Activated naive CD8-positive, alpha-beta T cell treated with anti-CD3 and anti-CD28 coated beads, Interleukin-2, amount 50 U/mL, for 24 hours (primary cell): ENCODE results near the gene SMPD4.
"Not testable (repeated sequence)": the region's sequence is repeated elsewhere in the genome, so short reads cannot be mapped to it uniquely, and the experiment has no call there.

Experiments used
- ATAC-seq: fragments of 150-1000 bp; cut with Tn5 transposase; one replicate; pipeline ENCODE4 v1.10.0; 2021
- DNase-seq: peaks from one replicate; pipeline ENCODE4 v3.0.0; 2021
- H3K27ac Mint-ChIP-seq: one replicate; pipeline ENCODE4 v1.8.0; 2021; ENCODE audit warnings: mild to moderate bottlenecking, mixed read lengths
- H3K27me3 Mint-ChIP-seq: one replicate; pipeline ENCODE4 v1.8.0; 2021; ENCODE audit warnings: mixed read lengths
- H3K36me3 Mint-ChIP-seq: one replicate; pipeline ENCODE4 v1.8.0; 2021; ENCODE audit warnings: low read depth, mixed read lengths
- H3K4me1 Mint-ChIP-seq: one replicate; pipeline ENCODE4 v1.8.0; 2021; ENCODE audit warnings: mixed read lengths
- H3K4me3 Mint-ChIP-seq: one replicate; pipeline ENCODE4 v1.8.0; 2021; ENCODE audit warnings: mild to moderate bottlenecking, moderate library complexity, mixed read lengths
- H3K9me3 Mint-ChIP-seq: one replicate; pipeline ENCODE4 v1.8.0; 2021; ENCODE audit warnings: mixed read lengths

Gene SMPD4

GRCh38 chr2:130180404-130181324, 738 bp downstream of the SMPD4 start:
- H3K4me3 Mint-ChIP-seq: peak overlapping the region; percentile 93
- H3K4me1 Mint-ChIP-seq: peaks cover 23% of the 10 kb centered on the region
- ATAC-seq, H3K9me3 Mint-ChIP-seq, H3K27me3 Mint-ChIP-seq, DNase-seq: not testable (repeated sequence)
- H3K36me3 Mint-ChIP-seq: peaks cover 18% of the 10 kb centered on the region
- H3K27ac Mint-ChIP-seq: peak overlapping the region; percentile 92

DNA sequence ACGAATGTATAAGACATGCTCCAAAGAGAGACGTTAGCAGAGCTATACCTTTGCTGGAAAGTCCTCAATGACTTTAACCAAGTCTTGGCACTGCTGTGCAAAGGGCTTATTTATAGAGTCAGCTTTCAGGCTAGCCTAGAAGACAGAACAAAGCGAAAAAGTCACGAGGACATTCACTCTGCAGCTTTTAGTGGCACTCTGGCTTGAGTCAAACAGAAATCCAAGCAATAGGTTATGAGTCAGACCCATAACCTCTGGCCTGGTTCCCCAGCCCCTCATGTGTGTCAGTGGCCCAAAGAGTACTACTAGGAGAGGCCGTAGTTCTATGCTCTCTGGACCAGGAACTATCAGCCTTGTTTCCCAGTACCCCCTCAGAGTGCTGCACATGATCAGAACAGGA, 6.5 kb downstream of the SMPD4 start:
- not testable (repeated sequence) for H3K27me3 Mint-ChIP-seq, H3K9me3 Mint-ChIP-seq, H3K4me3 Mint-ChIP-seq, DNase-seq, H3K27ac Mint-ChIP-seq
- H3K36me3 Mint-ChIP-seq: peaks cover 34% of the 10 kb centered on the region
- H3K4me1 Mint-ChIP-seq: peaks cover 13% of the 10 kb centered on the region
- peak; percentile 52 for ATAC-seq

DNA sequence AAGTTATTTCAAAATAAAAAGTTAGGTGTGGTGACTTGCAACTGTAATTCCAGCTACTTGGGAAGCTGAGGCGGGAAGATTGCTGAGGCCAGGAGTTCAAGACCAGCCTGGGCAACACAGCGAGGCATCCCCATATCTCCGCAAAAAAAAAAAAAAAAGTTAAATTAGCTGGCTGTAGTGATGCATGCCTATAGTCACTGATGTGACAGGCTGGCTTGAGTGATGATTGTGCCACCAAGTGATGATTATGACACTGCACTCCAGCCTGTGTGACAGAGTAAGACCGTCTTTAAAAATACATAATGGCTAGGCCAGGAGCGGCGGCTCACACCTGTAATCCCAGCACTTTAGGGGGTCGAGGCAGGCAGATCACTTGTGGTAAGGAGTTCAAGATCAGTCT, 11.5 kb downstream of the SMPD4 start:
- H3K4me1 Mint-ChIP-seq: no peaks in the 10 kb centered on the region
- no peak overlapping the region for H3K27ac Mint-ChIP-seq
- H3K36me3 Mint-ChIP-seq: peaks cover 41% of the 10 kb centered on the region
- no peak for DNase-seq
- H3K27me3 Mint-ChIP-seq: no peaks in the 10 kb centered on the region
- no peak overlapping the region for H3K4me3 Mint-ChIP-seq
- peak; percentile 25 for ATAC-seq
- no peaks in the 10 kb centered on the region for H3K9me3 Mint-ChIP-seq

DNA sequence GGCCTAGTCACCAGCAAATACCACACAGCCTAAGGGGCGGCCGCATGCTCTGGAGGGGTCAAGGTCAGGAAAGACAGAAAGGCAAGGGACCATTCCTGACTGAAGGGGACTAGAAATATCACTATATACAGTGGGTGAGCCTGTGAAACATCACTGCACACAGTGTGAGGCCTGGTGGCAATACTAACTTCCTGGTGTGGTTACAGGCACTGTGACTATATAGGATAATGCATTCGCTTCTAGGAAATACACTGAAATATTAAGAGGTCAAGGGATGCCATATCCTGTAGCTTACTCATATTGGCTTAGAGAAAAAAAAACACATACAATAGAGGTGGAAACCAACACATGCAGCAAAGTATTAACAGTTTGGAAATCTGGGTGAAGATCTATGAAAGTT, 12.2 kb downstream of the SMPD4 start:
- not testable (repeated sequence) for DNase-seq, H3K4me1 Mint-ChIP-seq, H3K27me3 Mint-ChIP-seq, H3K9me3 Mint-ChIP-seq, H3K27ac Mint-ChIP-seq, H3K4me3 Mint-ChIP-seq
- peak; percentile 79 for ATAC-seq
- H3K36me3 Mint-ChIP-seq: peaks cover 45% of the 10 kb centered on the region

DNA sequence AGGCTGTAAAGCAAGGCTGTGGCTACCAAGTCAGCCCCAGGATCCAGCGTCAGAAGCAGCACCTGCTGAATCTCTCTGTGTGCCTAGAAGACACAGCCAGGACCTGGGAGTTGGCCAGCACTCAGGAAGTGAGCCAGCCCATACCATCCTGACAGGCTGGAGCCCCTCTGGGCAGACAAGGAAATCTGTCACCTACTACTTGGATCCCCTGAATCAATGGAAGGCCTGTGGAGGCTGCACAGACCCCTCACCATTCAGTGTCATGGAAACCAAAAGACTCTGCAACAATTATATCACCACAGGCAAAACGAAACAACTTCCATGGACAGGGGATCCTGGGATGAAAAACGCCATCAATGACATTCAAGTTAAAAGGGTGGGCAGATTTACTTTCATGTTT, 14.8 kb downstream of the SMPD4 start:
- not testable (repeated sequence) for H3K9me3 Mint-ChIP-seq, DNase-seq, ATAC-seq, H3K27ac Mint-ChIP-seq, H3K27me3 Mint-ChIP-seq, H3K4me3 Mint-ChIP-seq, H3K4me1 Mint-ChIP-seq
- peaks cover 41% of the 10 kb centered on the region for H3K36me3 Mint-ChIP-seq

GRCh38 chr2:130165293-130166016, 15.9 kb downstream of the SMPD4 start:
- no peak for ATAC-seq
- Mint-ChIP-seq H3K4me1 (no peaks in the 10 kb centered on the region), H3K27me3 (no peaks in the 10 kb centered on the region), H3K27ac (no peak overlapping the region), H3K36me3 (peaks cover 37% of the 10 kb centered on the region), H3K4me3 (no peak overlapping the region), H3K9me3 (no peaks in the 10 kb centered on the region)
- no peak for DNase-seq

- DNase-seq (no peak), ATAC-seq (no peak)
- no peaks in the 10 kb centered on the region for H3K9me3 Mint-ChIP-seq
- H3K4me3 Mint-ChIP-seq: no peak overlapping the region
- H3K27ac Mint-ChIP-seq: no peak overlapping the region
- H3K27me3 Mint-ChIP-seq: no peaks in the 10 kb centered on the region
- peaks cover 6% of the 10 kb centered on the region for H3K4me1 Mint-ChIP-seq
- peaks cover 32% of the 10 kb centered on the region for H3K36me3 Mint-ChIP-seq
Measured at GRCh38 chr2:130162968-130163367, 18.4 kb downstream of the SMPD4 start.

DNA sequence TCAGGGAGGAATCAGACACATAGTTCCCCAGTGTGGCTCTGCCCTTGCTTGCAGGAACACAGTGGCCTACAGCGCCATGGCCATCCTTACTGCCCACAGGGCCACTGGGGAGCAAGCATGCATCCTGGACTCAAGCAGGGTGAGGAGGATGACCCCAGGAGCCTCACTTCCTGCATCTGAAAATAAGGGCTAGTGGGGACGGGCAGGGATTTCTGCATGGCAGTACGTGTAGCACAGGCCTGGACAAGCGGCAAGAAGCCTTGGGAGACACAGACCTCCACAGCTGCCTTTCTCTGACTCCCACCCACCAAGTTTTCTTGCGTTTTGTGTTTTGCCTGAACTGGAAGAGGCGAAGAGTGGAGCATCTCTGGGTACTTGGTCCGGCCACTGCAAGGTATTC, 18.9 kb downstream of the SMPD4 start:
- DNase-seq, H3K9me3 Mint-ChIP-seq, H3K4me3 Mint-ChIP-seq, ATAC-seq, H3K27ac Mint-ChIP-seq, H3K27me3 Mint-ChIP-seq: not testable (repeated sequence)
- Mint-ChIP-seq H3K36me3 (peaks cover 27% of the 10 kb centered on the region), H3K4me1 (peaks cover 11% of the 10 kb centered on the region)

- not testable (repeated sequence) for H3K9me3 Mint-ChIP-seq, ATAC-seq, H3K27me3 Mint-ChIP-seq, H3K4me3 Mint-ChIP-seq, H3K27ac Mint-ChIP-seq, DNase-seq
- peaks cover 19% of the 10 kb centered on the region for H3K36me3 Mint-ChIP-seq
- H3K4me1 Mint-ChIP-seq: peaks cover 11% of the 10 kb centered on the region
Measured at GRCh38 chr2:130160838-130161705, 20.3 kb downstream of the SMPD4 start.

DNA sequence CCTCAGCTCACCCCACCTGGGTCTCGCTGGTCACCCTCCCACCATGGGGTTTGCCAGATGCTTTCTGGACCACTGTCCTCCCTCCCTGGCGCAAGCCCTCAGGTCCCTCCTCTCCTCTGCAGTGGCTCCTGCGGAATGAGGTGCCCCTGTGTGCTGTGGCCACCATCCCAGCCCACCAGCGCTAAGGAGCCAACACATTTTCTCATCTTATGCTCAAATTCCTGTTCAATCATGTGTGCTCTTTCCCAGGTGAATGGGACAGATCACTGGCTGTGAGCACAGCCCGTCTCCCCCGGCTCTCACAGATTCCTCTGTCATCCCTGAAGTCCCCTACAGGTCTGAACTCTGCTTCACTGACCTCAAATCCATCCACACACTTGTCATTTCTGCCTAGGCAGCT, 21.3 kb downstream of the SMPD4 start:
- Mint-ChIP-seq H3K4me1 (peaks cover 11% of the 10 kb centered on the region), H3K36me3 (peaks cover 13% of the 10 kb centered on the region)

GRCh38 chr2:130159376-130159775, 22.0 kb downstream of the SMPD4 start:
- H3K4me1 Mint-ChIP-seq: peaks cover 11% of the 10 kb centered on the region
- H3K36me3 Mint-ChIP-seq: peaks cover 11% of the 10 kb centered on the region
- DNase-seq, H3K27me3 Mint-ChIP-seq, ATAC-seq, H3K4me3 Mint-ChIP-seq, H3K9me3 Mint-ChIP-seq, H3K27ac Mint-ChIP-seq: not testable (repeated sequence)

More for the DNA sequence above, 21.3 kb downstream of the SMPD4 start:
- no peaks in the 10 kb centered on the region for H3K9me3 Mint-ChIP-seq
- H3K27ac Mint-ChIP-seq: peak overlapping the region; percentile 19
- H3K27me3 Mint-ChIP-seq: no peaks in the 10 kb centered on the region
- ATAC-seq: no peak
- H3K4me3 Mint-ChIP-seq: no peak overlapping the region
- no peak for DNase-seq

- Mint-ChIP-seq H3K4me1 (peaks cover 11% of the 10 kb centered on the region), H3K27ac (peak overlapping the region; percentile 54), H3K9me3 (no peaks in the 10 kb centered on the region), H3K4me3 (no peak overlapping the region), H3K36me3 (peaks cover 10% of the 10 kb centered on the region), H3K27me3 (no peaks in the 10 kb centered on the region)
- no peak for ATAC-seq
- no peak for DNase-seq
Measured at GRCh38 chr2:130158631-130159030, 22.8 kb downstream of the SMPD4 start.

DNA sequence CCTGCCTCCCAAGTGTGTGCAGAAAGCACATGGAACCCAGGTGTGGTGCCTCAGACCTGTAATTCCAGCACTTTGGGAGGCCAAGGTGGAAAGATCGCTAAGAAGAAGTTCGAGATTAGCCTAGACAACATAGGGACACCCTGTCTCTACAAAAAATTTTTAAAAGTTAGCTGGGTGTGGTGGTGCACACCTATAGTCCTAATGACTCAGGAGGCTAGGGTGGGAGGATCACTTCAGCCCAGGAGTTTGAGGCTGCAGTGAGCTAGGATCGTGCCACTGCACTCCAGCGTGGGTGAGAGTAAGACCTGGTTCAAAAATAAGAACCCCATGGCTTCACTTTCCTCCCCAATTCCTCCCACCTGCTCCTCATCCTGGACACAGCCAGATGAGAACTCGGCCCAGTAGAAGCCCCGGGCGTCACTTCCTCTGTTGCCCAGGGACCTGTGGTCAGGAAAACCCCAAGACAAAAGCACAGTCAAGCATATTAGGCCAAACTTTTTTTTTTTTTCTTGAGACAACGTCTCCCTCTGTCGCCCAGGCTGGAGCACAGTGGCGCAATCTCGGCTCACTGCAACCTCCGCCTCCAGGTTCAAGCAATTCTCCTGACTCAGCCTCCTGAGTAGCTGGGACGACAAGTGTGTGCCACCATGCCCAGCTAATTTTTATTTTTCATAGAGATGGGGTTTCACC, 23.4 kb downstream of the SMPD4 start:
- not testable (repeated sequence) for H3K9me3 Mint-ChIP-seq, H3K27me3 Mint-ChIP-seq, H3K4me3 Mint-ChIP-seq
- ATAC-seq (peak; percentile 27), DNase-seq (peak; percentile 37)
- H3K4me1 Mint-ChIP-seq: peaks cover 11% of the 10 kb centered on the region
- peak overlapping the region; percentile 54 for H3K27ac Mint-ChIP-seq
- H3K36me3 Mint-ChIP-seq: peaks cover 10% of the 10 kb centered on the region

DNA sequence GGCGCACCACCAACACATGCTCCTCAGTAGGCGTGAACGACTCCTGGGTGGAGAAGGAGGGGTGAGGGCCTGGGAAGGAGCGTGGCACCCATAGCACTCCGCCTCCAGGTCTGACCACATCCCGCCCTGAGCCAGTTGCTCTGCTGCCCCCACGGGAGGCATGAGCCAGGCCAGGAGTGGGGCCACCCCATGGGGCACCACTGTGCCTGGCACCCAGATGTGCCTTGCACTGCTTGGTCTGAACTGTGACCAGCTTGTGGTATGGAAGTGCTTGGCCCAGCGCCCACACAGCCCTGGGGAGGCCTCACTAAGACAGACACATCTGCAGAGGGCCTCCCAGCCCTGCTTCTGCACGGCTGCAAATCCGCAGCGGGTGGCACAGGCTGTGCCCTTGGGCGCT, 24.0 kb downstream of the SMPD4 start:
- peaks cover 11% of the 10 kb centered on the region for H3K4me1 Mint-ChIP-seq
- not testable (repeated sequence) for H3K27ac Mint-ChIP-seq, DNase-seq, H3K4me3 Mint-ChIP-seq, H3K36me3 Mint-ChIP-seq, H3K9me3 Mint-ChIP-seq, ATAC-seq, H3K27me3 Mint-ChIP-seq
